ENCODE measurements around the gene FOS. TPM values are rescaled to one million over a fixed set of nuclear protein-coding genes. Genes with fewer than 3 reads are reported as not detected.

The FOS gene
- total RNA-seq, 2 experiments from 2014 or later: 1,565 to 1,685 TPM

- Histone ChIP-seq H3K36me3 (ENCODE audit: insufficient read depth, low read length) (no peaks in the 10 kb centered on the region), H3K4me1 (ENCODE audit: insufficient read depth, low read length) (peaks cover 34% of the 10 kb centered on the region), H3K9me3 (ENCODE audit: control insufficient read depth in 1 of 2, insufficient read depth in 1 of 2, low read length in 2 of 2) (no peaks in the 10 kb centered on the region), H3K27ac (ENCODE audit: low read depth in 1 of 2, low read length in 2 of 2) (no peak overlapping the region), H3K4me3 (ENCODE audit: low read length) (no peak overlapping the region), H3K27me3 (ENCODE audit: control insufficient read depth in 1 of 2, insufficient read depth in 2 of 2, low read length in 2 of 2) (no peaks in the 10 kb centered on the region)
- CTCF ChIA-PET: interaction anchor here (0.8 to 1.2 kb wide), 3 partner anchors 10 to 42 kb away, joined by 3 to 4 read pairs (median 4); no protein-coding TSS in a partner anchor
- DNase-seq: no peak
- Mint-ChIP-seq H3K4me1 (ENCODE audit: low read depth) (peaks cover 20% of the 10 kb centered on the region), H3K27me3 (peaks cover 5% of the 10 kb centered on the region), H3K9me3 (no peaks in the 10 kb centered on the region), H3K36me3 (ENCODE audit: low read depth) (no peaks in the 10 kb centered on the region), H3K27ac (peak overlapping the region; percentile 33), H3K4me3 (no peak overlapping the region)
- POLR2A ChIA-PET: no interaction called here
- intact Hi-C loops (cut with DNase I, micrococcal nuclease): no loop called here
- ATAC-seq (ENCODE audit: poor library complexity): no peak
- TF ChIP-seq, protein P1, sequence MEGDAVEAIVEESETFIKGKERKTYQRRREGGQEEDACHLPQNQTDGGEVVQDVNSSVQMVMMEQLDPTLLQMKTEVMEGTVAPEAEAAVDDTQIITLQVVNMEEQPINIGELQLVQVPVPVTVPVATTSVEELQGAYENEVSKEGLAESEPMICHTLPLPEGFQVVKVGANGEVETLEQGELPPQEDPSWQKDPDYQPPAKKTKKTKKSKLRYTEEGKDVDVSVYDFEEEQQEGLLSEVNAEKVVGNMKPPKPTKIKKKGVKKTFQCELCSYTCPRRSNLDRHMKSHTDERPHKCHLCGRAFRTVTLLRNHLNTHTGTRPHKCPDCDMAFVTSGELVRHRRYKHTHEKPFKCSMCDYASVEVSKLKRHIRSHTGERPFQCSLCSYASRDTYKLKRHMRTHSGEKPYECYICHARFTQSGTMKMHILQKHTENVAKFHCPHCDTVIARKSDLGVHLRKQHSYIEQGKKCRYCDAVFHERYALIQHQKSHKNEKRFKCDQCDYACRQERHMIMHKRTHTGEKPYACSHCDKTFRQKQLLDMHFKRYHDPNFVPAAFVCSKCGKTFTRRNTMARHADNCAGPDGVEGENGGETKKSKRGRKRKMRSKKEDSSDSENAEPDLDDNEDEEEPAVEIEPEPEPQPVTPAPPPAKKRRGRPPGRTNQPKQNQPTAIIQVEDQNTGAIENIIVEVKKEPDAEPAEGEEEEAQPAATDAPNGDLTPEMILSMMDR (IDR thresholded peaks at IDR 0.05): no peak
These were observed 12.7 kb downstream of the FOS start for GRCh38 chr14:75291331-75291730.

DNA sequence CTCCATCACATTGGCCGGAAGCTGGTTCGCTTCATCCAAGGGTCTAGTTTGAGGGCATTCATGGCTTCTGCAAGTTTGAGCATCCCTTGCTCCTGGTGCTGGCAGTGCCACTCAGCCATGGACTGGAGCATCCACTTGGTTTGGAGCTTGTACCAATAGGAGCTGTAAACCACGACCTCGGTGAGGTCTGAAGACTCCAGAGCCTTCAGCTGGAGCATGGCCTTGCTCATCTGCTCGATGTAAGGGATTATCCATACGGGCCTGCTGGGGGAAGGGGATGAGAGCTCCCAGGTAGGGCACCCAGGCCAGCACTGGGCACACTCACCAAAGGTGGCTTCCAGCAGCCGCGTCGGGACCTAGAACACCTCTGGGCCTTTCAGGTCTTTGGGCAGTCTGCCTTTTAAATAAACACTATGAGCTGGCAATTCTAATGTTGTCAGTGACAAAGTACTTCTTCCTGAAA lies 13.5 kb downstream of the FOS start:
- DNase-seq (no peak), ATAC-seq (ENCODE audit: poor library complexity) (no peak)
- ChIA-PET CTCF (interaction anchor here (1.6 kb wide), 1 partner anchor 60 kb away, joined by 3 read pairs; no protein-coding TSS in a partner anchor), POLR2A (interaction anchor here (0.6 kb wide), 1 partner anchor 200 kb away, joined by 4 read pairs; no protein-coding TSS in a partner anchor)
- Histone ChIP-seq H3K36me3 (ENCODE audit: insufficient read depth, low read length) (no peaks in the 10 kb centered on the region), H3K9me3 (ENCODE audit: control insufficient read depth in 1 of 2, insufficient read depth in 1 of 2, low read length in 2 of 2) (no peaks in the 10 kb centered on the region), H3K27ac (ENCODE audit: low read depth in 1 of 2, low read length in 2 of 2) (no peak overlapping the region), H3K4me3 (ENCODE audit: low read length) (no peak overlapping the region), H3K27me3 (ENCODE audit: control insufficient read depth in 1 of 2, insufficient read depth in 2 of 2, low read length in 2 of 2) (no peaks in the 10 kb centered on the region), H3K4me1 (ENCODE audit: insufficient read depth, low read length) (peaks cover 35% of the 10 kb centered on the region)
- Mint-ChIP-seq H3K27me3 (peaks cover 4% of the 10 kb centered on the region), H3K36me3 (ENCODE audit: low read depth) (no peaks in the 10 kb centered on the region), H3K4me1 (ENCODE audit: low read depth) (peaks cover 21% of the 10 kb centered on the region), H3K27ac (peak overlapping the region; percentile 33), H3K4me3 (no peak overlapping the region), H3K9me3 (no peaks in the 10 kb centered on the region)
- TF ChIP-seq, protein P1 (IDR thresholded peaks at IDR 0.05): no peak
- intact Hi-C loops (cut with DNase I, micrococcal nuclease): no loop called here

DNA sequence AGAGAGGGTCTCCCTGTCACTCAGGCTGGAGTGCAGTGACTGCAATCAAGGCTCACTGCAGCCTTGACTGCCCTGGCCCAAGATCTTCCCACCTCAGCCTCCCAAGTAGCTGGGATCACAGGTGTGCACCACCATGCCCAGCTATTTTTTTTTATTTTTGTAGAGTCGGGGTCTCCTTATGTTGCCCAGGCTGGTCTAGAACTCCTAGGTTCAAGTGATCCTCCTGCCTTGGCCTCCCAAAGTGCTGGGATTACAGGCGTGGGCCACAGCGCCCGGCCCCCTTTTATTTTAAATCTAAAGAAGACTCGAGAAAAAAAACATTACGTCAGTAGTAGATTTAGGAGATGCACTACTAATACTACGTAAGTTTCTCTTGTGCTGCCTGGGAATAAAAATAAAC lies 14.3 kb downstream of the FOS start:
- intact Hi-C loops (cut with DNase I, micrococcal nuclease): no loop called here
- Mint-ChIP-seq H3K27ac (peak overlapping the region; percentile 85), H3K4me3 (no peak overlapping the region), H3K27me3 (peaks cover 4% of the 10 kb centered on the region), H3K9me3 (no peaks in the 10 kb centered on the region), H3K4me1 (ENCODE audit: low read depth) (peaks cover 21% of the 10 kb centered on the region), H3K36me3 (ENCODE audit: low read depth) (no peaks in the 10 kb centered on the region)
- no peak for ATAC-seq (ENCODE audit: poor library complexity)
- H3K9me3 ChIP-seq (ENCODE audit: control insufficient read depth in 1 of 2, insufficient read depth in 1 of 2, low read length in 2 of 2): no peaks in the 10 kb centered on the region
- H3K36me3 ChIP-seq (ENCODE audit: insufficient read depth, low read length): no peaks in the 10 kb centered on the region
- ChIA-PET POLR2A (interaction anchor here (0.6 kb wide), 1 partner anchor 199 kb away, joined by 4 read pairs; no protein-coding TSS in a partner anchor), CTCF (interaction anchor here (1.6 to 4.2 kb wide), 3 partner anchors 10 to 162 kb away, joined by 3 to 38 read pairs (median 6); no protein-coding TSS in a partner anchor)
- peaks cover 32% of the 10 kb centered on the region for H3K4me1 ChIP-seq (ENCODE audit: insufficient read depth, low read length)
- no peaks in the 10 kb centered on the region for H3K27me3 ChIP-seq (ENCODE audit: control insufficient read depth in 1 of 2, insufficient read depth in 2 of 2, low read length in 2 of 2)
- no peak overlapping the region for H3K4me3 ChIP-seq (ENCODE audit: low read length)
- TF ChIP-seq, protein P1 (IDR thresholded peaks at IDR 0.05): no peak
- no peak for DNase-seq
- no peak overlapping the region for H3K27ac ChIP-seq (ENCODE audit: low read depth in 1 of 2, low read length in 2 of 2)

Measured in CD4-positive, alpha-beta T cell (primary cell).